ENCODE results near the gene CACNA1C. TPM values are rescaled to one million over a fixed set of nuclear protein-coding genes. Genes with fewer than 3 reads are reported as not detected.

CACNA1C gene
- total RNA-seq, 4 donors from 2014 or later, result 5.2 to 12.9 (median 6.3) TPM

GRCh38 chr12:2696136-2696535 lies 643.3 kb downstream of the CACNA1C start:
- WGBS, 2 donors, result 55 to 75% methylated on average over 2 of the region's 2 CpGs
- H3K4me3 ChIP-seq, result no peak overlapping the region
- TF ChIP-seq POLR2A (IDR thresholded peaks at IDR 0.05), result no peak
- TF ChIP-seq CTCF (IDR thresholded peaks at IDR 0.05), result no peak
- no peak for TF ChIP-seq EP300 (IDR thresholded peaks at IDR 0.05)
- no peaks in the 10 kb centered on the region for H3K9me3 ChIP-seq
- no peak for DNase-seq (ENCODE audit: low spot score in 2 of 2)
- H3K27ac ChIP-seq, result no peak overlapping the region
- no peaks in the 10 kb centered on the region for H3K36me3 ChIP-seq
- H3K4me1 ChIP-seq, result peaks cover 0 to 8% (median 2%) of the 10 kb centered on the region in 4 donors
- peaks cover 0 to 10% of the 10 kb centered on the region in 2 donors for H3K27me3 ChIP-seq

DNA sequence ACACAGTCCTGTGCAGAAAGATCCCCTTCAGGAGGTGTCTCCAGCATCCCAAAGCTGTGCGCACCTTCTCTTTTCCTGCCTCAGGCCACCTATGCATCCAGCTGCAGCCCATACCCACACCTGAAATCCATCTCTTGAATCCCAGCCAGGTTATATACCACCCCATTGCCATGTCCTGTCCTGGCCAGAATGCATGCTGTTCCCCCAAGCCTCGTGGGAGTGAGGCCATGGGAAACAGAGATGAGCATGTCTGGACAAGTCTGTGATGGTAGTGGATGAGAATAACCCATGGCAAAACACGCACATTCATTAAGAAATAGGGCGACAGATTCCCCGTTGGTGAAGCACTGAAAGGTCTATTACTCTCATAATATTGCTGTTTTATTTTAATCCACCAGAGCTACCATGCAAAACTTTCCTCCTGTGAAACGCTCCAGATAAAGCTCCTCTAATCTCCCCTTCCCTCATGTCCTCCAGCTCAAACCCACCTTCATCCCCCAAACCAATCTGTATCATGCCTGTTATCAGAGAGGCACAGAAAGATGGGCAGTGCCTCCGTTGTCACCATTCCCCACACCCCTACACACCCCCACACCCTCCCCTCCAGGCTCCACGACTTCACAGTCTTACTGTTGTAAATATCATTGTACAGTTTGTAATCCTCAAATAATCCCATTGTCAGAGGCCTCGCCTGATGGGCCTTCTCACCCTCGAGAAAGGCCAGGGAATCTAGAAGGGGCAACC lies 644.4 kb downstream of the CACNA1C start:
- Histone ChIP-seq H3K27me3 (peaks cover 0 to 4% of the 10 kb centered on the region in 2 donors), H3K9me3 (no peaks in the 10 kb centered on the region), H3K36me3 (no peaks in the 10 kb centered on the region), H3K4me3 (no peak overlapping the region), H3K4me1 (no peaks in the 10 kb centered on the region), H3K27ac (no peak overlapping the region)
- no peak for DNase-seq (ENCODE audit: low spot score in 2 of 2)
- no peak for TF ChIP-seq EP300 (IDR thresholded peaks at IDR 0.05)
- TF ChIP-seq POLR2A (IDR thresholded peaks at IDR 0.05), result no peak
- TF ChIP-seq CTCF (IDR thresholded peaks at IDR 0.05), result no peak
- WGBS, 2 donors, result 70 to 71% methylated on average over 10 of the region's 10 CpGs

DNA sequence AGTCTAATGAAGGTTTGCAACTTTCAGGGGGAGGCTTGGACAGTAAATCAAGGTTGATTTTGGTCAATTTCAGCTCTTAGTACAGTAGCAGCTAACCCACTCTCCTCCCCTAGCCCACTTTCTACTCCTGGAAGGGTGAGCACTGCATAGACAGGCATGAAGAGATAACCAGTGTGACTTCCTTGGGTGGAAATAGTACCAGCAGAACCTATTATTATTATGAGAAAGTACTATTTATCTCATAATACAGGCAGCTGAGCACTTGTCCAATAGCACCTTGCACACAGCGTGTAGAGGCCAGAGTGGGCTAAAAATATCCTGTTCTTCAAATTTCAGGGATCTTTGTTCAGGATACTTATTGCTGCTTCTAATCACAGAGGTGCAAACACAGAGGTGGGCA lies 645.8 kb downstream of the CACNA1C start:
- H3K4me3 ChIP-seq, result no peak overlapping the region
- no peaks in the 10 kb centered on the region for H3K36me3 ChIP-seq
- 76 to 85% methylated on average over 1 of the region's 1 CpG for WGBS, 2 donors
- TF ChIP-seq EP300 (IDR thresholded peaks at IDR 0.05) (no peak), CTCF (IDR thresholded peaks at IDR 0.05) (no peak), POLR2A (IDR thresholded peaks at IDR 0.05) (no peak)
- no peak overlapping the region for H3K27ac ChIP-seq
- DNase-seq (ENCODE audit: low spot score in 2 of 2), result no peak
- H3K27me3 ChIP-seq, result no peaks in the 10 kb centered on the region
- H3K4me1 ChIP-seq, result no peaks in the 10 kb centered on the region
- no peaks in the 10 kb centered on the region for H3K9me3 ChIP-seq

DNA sequence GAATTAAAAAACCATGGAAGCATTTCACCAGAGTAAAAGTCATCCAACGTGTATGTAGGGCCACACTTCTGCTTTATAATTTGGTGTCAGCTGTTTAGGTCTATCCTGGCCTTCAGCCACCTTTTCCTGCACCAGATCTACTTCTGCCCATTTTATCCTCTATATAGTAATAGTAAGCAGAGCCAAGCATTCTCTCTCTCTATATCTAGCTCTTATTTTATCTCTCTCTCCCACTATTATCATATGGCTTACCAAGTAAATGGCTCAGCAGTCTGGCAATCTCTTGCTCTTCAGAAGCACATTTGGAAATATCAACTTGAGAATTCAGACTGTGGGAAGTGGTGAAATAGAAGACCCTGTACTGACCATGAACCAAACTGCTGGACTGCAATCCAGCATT lies 657.9 kb downstream of the CACNA1C start:
- Histone ChIP-seq H3K4me1 (no peaks in the 10 kb centered on the region), H3K27me3 (no peaks in the 10 kb centered on the region), H3K36me3 (no peaks in the 10 kb centered on the region), H3K9me3 (peaks cover 0 to 36% (median 6%) of the 10 kb centered on the region in 4 donors), H3K27ac (no peak overlapping the region), H3K4me3 (no peak overlapping the region)
- WGBS, 2 donors, result 27 to 44% methylated on average over 1 of the region's 1 CpG
- TF ChIP-seq CTCF (IDR thresholded peaks at IDR 0.05) (no peak), EP300 (IDR thresholded peaks at IDR 0.05) (no peak), POLR2A (IDR thresholded peaks at IDR 0.05) (no peak)
- no peak for DNase-seq (ENCODE audit: low spot score in 2 of 2)

DNA sequence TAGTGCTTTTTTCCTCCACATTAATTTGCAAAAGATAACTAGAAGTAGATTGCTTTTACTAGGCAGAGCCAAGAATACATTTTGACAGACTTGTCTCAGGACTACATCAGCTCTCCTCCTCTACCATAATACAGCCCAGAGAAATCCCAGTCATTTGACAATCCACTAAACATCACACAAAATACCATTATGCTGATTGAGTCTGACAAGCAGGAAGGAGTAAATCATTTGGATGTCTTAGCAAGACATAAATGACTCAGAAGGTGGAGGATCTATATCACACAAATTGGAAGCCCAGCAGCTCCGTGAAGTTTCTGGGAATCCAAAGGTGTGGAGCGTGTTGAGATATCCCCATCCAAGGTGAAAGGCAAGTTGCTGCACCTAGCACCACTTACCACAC lies 666.6 kb downstream of the CACNA1C start:
- TF ChIP-seq CTCF (IDR thresholded peaks at IDR 0.05) (no peak), POLR2A (IDR thresholded peaks at IDR 0.05) (no peak), EP300 (IDR thresholded peaks at IDR 0.05) (no peak)
- H3K27ac ChIP-seq, result no peak overlapping the region
- no peaks in the 10 kb centered on the region for H3K9me3 ChIP-seq
- 74 to 83% methylated on average over 2 of the region's 2 CpGs for WGBS, 2 donors
- no peaks in the 10 kb centered on the region for H3K36me3 ChIP-seq
- H3K27me3 ChIP-seq, result no peaks in the 10 kb centered on the region
- H3K4me3 ChIP-seq, result no peak overlapping the region
- H3K4me1 ChIP-seq, result no peaks in the 10 kb centered on the region
- no peak for DNase-seq (ENCODE audit: low spot score in 2 of 2)

Measured in tibial nerve (tissue), 4 donors.